GM18520 (cell line): ENCODE measurements around the gene POLR2I.
A peak's percentile ranks its signal among the peaks of the same experiment; 100 is the strongest.
"Not testable (repeated sequence)": the region's sequence is repeated elsewhere in the genome, so short reads cannot be mapped to it uniquely, and the experiment has no call there.

Source experiments
- ATAC-seq: cut with Tn5 transposase; IDR thresholded peaks from one replicate; pipeline ENCODE4 v1.9.1; 2021; ENCODE audit not compliant: unreplicated experiment

The POLR2I gene

DNA sequence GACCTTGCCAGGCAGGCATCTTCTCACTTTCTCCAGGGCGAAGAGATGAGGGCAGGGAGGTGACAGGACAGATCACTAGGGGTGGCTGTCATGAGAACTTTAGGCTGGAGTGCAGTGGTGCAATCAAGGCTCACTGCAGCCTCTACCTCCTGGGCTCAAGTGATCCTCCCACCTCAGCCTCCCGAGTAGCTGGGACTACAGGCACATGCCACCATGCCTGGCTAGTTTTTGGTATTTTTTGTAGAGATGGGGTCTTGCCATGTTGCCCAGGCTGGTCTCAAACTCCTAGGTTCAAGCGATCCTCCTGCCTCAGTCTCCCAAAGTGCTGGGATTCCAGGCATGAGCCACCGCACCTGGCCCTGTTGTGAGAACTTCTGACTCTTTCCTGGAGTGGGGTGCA lies 20.2 kb upstream of the POLR2I start:
- not testable (repeated sequence) for ATAC-seq

DNA sequence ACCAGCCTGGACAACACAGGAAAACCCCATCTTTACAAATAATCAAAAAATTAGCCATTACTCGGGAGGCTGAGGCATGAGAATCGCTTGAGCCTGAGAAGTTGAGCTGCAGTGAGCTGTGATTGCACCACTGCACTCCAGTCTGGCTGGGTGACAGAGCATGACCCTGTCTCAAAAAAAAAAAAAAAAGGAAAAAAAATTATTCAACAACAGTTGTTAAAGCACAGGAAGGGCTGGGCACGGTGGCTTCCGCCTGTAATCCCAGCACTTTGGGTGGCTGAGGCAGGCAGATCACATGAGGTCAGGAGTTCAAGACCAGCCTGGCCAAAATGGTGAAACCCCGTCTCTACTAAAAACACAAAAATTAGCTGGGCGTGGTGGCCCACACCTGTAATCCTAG lies 16.5 kb upstream of the POLR2I start:
- not testable (repeated sequence) for ATAC-seq

DNA sequence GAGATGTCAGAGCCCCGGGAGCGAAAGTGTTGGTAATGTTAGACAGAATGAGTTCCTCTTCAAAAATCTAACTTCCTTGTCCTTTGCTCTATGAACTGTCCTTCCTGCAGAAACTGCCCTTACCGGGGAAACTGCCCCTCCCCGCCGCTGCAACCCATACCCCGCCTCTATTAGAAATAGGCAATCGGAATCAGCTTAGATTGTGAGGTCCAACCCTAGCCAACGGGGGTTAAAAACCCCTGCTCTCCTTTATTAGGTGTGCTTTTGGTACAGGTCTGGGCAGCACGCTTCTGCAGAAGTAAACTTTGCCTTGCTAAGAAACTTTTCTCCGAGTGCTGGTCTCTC lies 13.7 kb upstream of the POLR2I start:
- ATAC-seq: no peak

DNA sequence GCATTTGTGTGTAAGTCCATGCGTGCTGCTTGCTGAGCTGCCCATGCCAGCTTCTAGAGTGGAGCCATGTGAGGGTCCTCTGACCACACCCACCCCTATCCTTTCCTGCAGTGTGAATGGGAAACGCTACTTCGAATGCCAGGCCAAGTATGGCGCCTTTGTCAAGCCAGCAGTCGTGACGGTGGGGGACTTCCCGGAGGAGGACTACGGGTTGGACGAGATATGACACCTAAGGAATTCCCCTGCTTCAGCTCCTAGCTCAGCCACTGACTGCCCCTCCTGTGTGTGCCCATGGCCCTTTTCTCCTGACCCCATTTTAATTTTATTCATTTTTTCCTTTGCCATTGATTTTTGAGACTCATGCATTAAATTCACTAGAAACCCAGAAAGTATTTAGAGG lies 10.9 kb upstream of the POLR2I start:
- ATAC-seq: no peak

DNA sequence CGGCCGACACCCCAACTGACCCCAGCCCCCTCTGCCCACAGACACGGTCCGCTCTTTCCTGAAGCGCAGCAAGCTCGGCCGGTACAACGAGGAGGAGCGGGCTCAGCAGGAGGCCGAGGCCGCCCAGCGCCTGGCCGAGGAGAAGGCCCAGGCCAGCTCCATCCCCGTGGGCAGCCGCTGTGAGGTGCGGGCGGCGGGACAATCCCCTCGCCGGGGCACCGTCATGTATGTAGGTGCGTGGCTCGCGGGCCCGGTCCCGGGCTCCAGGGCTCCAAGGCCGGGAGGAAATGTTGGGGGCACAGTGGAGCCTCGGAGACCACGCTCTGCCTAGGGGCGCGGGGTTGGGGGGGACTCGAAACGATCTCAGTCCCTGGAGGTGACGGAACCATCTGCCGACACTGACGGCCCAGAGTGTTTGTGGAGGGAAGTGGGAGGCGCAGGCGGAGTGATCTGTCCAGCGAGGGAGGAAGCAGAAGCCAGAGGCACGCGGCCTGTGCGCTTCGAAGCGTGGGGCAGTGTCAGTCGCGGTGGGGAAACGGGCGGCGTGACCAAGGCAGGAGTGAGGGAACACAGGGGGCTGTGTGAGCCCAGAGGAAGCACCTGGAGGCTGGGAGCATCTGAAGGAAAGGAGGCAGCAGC lies 6.9 kb upstream of the POLR2I start:
- ATAC-seq: no peak

DNA sequence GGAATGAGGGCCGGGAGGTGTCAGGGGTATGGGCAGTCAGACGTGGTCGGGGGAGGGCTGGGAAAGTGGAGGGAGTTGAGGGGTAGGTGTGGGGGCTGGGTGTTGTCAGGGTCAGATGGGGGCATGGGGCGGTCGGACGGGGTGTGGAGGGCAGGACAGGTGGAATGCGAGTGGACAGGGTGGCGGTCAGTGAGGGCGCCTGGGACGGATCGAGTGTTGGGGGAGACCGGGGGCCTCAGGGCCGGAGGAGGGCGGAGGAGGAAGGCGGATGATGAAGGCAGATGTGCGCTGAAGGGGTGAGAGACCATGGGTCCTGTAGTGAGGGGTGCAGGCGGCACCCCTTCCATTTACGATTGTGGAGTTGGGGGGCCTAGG lies 6.3 kb upstream of the POLR2I start:
- ATAC-seq: no peak

DNA sequence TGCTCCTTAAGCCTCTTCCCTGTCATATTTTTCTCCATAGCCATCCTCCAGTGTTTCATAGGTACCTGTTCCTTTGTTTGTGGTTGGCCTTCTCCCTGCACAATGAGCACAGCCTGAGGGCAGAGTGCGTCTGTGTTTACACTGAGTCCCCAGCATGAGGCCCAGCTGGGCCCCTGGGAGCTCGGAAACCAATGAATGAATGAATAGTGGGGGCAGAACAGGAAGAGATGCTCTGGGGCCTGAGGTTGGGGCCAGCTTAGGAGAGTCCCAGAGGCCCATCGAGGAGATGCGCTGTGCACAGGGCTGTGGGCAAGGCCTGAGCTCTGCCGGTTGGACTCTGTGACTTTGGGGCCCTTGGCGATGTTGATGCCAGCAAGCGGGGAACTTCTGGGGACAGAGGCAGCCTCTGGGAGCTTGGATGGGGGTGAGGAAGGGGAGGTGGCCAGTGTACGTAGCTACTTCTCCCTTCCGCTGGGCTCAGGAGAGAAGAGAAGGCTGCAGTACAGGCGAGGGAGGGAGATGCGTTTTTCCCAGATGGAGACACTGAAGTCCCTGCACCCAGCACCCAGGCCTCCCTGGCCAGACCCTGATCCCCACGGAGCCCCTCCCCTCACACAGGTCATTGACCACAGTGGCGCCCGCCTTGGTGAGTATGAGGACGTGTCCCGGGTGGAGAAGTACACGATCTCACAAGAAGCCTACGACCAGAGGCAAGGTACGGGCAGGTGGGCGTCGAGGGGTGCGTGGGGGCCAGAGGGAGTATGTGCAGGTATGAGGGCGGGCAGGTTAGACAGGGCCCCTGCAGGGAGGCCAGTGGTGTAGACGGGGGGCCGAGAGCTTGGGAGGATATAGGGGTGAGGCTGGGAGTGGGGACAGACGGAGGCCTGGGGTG lies 5.7 kb upstream of the POLR2I start:
- no peak for ATAC-seq

DNA sequence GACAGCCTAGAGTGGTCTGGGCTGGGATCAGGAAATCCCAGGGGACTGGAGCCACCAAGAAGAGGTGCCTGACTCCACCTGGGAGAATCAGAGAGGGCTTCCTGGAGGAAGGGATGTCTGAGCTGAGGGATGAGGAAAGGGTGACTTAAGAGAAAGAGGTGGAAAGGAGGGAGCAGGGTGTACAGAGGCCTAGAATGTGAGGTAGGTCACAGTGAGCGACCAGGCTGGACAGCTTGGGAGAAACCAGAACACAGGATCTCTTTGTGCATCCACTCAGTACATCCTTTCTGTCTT lies 1.6 kb upstream of the POLR2I start:
- no peak for ATAC-seq

DNA sequence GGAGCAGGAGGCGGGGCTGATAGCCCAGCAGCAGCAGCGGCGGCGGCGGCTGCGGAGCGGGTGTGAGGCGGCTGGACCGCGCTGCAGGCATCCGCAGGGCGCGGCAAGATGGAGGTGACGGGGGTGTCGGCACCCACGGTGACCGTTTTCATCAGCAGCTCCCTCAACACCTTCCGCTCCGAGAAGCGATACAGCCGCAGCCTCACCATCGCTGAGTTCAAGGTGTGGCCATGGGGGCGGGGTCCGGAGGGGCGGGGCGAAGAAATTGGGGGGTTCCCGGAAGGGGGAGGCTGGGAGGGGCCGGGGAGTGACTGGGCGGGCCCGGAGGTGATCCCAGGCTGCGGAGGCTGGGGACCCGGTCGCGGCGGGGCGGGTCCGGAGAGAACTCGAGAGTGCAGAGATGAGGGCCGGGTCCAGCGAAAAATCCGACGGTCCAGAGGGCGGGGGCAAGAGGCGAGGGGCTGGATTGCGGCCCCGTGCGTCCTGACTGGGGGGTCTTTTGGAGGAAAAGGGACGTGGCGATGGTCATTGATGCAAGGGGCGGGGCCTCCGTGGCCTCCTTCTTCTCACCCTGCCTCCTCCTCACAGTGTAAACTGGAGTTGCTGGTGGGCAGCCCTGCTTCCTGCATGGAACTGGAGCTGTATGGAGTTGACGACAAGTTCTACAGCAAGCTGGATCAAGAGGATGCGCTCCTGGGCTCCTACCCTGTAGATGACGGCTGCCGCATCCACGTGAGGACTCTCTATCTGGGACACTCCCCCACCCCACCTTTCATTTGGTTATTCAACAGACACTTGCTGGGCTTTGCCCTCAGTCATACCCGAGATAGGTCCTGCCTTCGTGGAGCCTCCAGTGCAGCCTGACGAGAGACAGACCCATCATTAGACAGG lies 1.0 kb upstream of the POLR2I start, which contains the start of gene TBCB:
TSS of gene TBCB (plus strand) at position 16 of the 891 bp plus-strand sequence. CDS start at position 109, 93 bp downstream.
- peak; percentile 27 for ATAC-seq

DNA sequence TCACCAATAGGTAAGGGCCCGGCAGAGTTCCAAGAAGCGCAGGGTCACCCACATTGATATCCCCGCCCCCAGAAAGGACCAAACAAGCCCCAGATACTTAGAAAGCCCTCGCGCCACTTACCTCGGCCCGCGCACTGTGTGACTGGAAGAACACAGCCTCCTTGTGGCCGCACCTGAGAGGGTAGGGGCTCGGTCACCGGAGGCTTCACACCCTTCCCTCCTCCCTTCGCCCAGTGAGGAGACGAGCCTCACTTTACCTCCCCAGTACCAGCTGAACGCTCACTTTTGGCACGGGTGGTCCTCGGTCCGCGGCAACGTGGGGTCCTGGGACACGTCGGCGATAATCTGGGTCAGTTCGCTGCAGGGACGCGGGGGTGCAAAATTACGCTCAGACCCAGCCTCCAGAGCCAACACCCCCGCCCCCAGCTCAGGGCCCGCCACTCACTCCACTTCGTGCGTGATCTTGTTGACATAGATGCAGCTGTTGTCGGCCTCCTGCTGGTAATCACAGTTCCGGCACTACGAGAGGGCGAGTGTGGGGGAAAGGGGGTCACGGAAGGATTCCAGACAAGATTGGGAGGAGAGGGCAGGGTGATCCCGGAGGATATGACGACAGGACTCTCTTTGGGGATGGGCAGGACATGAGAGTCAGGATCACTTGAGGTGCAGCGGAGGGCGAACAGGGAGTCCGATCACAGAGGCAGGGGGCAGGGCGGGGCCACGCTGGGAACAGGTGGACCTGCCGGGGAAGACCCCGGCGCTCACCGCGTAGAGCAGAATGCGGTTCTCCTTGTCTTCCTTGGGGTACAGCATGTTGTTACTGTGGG lies 568 bp downstream of the POLR2I start:
- no peak for ATAC-seq

DNA sequence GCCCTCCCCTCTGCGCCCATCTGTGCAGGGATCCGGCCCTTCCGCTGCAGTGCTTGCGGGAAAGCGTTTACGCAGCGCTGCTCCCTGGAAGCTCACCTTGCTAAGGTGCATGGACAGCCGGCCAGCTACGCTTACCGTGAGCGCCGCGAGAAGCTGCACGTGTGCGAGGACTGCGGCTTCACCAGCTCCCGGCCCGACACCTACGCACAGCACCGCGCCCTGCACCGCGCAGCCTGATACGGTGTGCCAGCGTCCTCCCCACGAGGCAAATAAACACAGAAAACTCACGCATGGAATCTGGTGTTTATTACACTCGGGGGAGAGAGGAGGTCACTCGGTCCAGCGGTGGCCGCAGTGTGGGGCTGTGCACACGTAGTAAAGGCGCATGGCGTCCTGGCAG lies 1.2 kb downstream of the POLR2I start:
- ATAC-seq: no peak

DNA sequence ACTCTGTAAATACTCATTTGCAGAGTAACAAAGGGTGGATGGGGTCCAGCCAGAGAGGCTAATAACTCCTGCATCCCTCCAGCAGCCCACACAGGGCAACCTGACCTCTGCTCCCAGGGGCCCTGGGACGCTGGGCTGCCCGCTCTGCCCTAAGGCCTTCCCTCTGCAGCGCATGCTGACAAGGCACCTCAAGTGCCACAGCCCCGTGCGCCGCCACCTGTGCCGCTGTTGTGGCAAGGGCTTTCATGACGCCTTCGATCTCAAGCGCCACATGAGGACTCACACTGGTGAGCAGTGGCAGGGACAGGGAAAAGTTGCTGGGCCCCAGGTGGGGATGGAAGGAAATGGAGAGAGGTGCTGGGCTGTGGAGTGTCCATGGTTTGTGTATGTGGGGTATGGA lies 2.0 kb downstream of the POLR2I start:
- no peak for ATAC-seq

DNA sequence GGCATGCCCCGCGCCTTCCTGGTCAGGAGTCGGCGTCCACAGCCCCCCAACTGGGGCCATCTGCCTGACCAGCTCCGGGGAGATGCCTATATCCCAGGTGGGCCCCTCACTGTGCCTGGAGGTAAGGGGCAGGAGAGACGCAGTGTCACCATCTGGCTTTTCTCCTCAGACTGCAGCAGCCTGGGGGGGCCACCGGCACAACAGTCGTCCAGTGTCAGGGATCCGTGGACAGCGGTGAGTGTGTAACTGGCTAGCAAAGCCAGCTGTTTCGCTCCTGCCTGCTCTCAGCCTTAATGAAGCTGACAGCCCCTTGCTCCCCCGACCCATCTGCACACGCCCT lies 3.5 kb downstream of the POLR2I start:
- ATAC-seq: no peak

DNA sequence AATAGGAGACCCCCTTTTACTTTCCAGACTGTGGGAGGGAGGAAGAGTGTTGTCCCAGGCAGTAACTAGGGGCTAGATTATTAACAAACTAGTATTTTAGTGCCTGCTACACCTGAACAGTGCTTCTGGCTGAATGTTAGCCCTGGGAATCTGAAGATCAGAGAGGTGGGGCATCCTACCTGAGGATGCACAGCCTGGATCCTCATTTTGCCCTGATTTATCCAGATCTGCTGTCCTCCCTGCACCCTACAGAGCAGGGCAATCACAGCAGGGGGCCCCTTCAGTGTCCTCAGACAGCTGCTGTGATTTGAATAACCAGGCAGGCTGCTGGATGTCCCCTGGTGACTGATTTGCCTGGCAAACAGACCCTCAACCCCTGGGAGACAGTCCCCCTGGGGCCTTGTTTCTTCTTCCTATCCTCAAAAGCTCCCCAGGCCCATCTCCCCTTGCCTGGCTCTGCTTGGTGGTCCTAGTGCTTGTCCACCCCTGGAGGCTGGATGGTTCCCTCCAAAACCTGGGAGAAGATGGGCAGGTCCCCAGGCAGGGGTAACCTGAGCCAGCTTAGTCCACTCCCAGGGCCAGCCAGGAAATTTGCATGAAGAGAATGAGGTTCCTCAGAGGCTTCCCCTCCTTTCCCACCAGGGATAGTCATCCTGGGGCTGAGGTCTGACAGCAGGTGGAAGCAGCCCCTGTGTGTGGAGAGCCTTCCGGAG lies 4.0 kb downstream of the POLR2I start, which contains the start of gene OVOL3:
TSS of gene OVOL3 (plus strand) at position 657 of the 713 bp plus-strand sequence. CDS start 60 bp downstream, outside the sequence.
- ATAC-seq: no peak

DNA sequence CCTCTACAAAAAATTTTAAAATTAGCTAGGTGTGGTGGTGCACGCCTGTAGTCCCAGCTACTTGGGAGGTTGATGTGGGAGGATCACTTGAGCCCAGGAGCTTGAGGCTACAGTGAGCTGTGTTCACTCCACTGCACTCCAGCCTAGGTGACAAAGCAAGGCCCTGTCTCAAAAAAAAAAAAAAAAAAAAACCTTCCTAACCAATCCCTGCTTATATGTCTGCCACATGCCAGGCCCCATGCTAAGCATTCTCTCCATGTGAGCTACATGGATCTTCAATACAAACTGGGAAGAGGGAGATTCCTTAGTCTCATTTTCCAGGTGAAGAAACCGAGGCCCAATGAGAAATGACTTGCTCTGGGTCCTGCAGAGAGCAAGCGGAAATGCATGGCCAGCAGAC lies 6.0 kb downstream of the POLR2I start:
- no peak for ATAC-seq

DNA sequence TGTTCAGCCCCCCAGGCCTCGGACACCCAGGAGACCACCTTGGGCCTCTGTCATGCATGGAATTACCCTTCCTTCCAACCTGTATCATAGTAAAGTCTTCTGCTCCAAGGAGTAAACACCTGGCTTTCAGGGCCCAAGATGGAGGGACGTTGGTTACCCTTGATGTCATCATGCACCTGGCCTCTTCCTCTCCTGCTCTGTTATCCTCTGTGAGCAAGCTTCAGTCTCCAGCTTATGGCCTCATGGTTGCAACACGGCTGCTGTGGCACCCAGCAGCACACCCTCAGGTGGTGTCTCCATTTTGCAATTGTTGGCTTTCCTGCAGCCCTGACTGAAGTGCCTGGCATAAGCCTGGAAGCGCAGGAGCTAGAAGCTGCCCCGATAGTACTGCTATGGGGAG lies 7.7 kb downstream of the POLR2I start:
- no peak for ATAC-seq

DNA sequence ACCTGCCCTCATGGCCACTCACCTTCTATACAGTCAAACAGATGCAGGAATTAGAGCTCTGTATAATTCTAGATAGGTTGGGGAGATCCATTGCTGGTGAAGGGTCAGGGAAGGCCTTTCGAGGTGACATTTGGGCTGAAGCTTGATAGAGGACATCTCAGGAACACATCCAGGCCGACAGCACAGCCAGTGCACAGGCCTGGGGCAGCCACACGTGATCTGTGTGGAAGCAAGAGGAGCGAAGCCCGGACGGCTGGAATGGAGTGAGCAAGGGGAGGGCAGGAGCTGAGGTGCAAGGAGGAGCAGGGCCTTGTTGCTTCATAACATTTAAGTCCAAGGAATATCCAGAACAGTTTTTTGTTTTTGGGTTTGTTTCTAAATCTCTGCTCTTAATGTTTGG lies 8.2 kb downstream of the POLR2I start:
- no peak for ATAC-seq

DNA sequence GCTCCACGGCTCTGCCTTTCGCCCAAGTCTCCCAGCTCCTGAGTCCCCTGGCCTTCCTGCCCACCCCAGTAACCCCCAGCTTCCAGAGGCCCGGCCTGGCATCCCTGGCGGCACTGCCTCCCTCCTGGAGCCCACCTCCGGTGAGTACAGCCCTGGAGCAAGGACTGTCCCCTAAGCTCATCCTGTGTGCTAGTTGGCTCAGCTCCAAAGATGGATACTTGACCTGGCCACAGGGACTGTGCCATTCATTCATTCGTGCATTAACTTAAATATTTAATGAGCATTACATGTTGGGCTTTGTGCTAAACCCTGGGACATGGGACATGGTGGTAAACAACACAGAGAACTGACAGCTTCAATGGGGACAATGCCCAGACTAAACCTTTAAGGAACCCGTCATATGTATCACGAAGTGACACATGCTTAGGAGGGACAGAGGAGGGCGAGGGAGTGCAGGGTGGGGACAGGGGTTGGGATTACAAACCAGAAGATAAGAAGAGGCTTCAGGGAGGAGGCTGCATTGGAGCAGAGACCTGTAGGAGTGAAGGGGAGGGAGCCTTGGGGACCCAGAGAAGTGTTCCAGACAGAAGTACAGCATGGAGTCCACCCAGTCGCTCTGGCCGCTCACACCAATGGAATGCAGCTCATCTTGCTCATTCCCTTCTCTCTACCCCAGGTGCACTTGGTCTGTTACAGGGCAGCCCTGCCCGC lies 10.7 kb downstream of the POLR2I start:
- ATAC-seq: no peak

DNA sequence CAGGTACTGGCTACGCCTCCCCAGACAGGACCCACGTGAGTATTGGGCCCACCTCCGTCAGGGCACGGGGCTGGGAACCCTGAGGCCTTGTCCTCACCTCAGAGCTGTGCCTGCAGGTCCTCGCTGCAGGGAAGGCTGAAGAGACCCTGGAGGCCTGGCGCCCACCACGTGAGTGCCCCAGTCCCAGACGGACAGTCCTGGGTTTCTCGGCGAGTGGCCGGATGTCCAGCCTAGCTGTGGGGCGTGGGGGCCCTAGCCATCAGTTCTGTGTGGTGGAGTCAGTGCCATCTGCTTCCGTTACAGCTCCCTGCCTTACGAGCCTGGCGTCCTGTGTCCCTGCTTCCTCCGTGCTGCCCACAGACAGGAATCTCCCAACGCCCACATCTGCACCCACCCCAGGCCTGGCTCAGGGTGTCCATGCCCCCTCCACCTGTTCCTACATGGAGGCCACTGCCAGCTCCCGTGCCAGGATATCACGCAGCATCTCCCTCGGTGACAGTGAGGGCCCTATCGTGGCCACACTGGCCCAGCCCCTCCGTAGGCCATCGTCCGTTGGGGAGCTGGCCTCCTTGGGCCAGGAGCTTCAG lies 11.5 kb downstream of the POLR2I start:
- no peak for ATAC-seq
